Cardiac fibroblast (primary cell): ENCODE data around the gene SMIM20.

Source experiments
- DNase-seq, 2 donors: peaks; one replicate each; pipeline versions ENCODE4 v3.0.0 to v3.0.0-alpha.2; 2010; ENCODE audit warnings: low read depth in 2 of 2
- H3K4me3 ChIP-seq, 2 donors: replicated peaks in 1 of 2; 1 replicate in 1 of 2; 2 replicates in 1 of 2; pipeline ENCODE4 v1.5.1; 2011; ENCODE audit warnings: low read depth in 2 of 2, low read length in 2 of 2, mild to moderate bottlenecking in 2 of 2, moderate library complexity in 1 of 2
- TF ChIP-seq, protein P1 (sequence below): IDR thresholded peaks from one replicate; pipeline ENCODE4 v1.5.1; 2011; ENCODE audit warnings: low read depth, mild to moderate bottlenecking, low read length, inconsistent platforms

Gene SMIM20

GRCh38 chr4:25881193-25881592, 32.8 kb upstream of the SMIM20 start:
- TF ChIP-seq, protein P1, sequence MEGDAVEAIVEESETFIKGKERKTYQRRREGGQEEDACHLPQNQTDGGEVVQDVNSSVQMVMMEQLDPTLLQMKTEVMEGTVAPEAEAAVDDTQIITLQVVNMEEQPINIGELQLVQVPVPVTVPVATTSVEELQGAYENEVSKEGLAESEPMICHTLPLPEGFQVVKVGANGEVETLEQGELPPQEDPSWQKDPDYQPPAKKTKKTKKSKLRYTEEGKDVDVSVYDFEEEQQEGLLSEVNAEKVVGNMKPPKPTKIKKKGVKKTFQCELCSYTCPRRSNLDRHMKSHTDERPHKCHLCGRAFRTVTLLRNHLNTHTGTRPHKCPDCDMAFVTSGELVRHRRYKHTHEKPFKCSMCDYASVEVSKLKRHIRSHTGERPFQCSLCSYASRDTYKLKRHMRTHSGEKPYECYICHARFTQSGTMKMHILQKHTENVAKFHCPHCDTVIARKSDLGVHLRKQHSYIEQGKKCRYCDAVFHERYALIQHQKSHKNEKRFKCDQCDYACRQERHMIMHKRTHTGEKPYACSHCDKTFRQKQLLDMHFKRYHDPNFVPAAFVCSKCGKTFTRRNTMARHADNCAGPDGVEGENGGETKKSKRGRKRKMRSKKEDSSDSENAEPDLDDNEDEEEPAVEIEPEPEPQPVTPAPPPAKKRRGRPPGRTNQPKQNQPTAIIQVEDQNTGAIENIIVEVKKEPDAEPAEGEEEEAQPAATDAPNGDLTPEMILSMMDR = no peak
- H3K4me3 ChIP-seq = no peak overlapping the region
- no peak for DNase-seq

- TF ChIP-seq, protein P1 = no peak
- no peak overlapping the region for H3K4me3 ChIP-seq
- DNase-seq = no peak
Observed at GRCh38 chr4:25882226-25882625, 31.8 kb upstream of the SMIM20 start.

DNA sequence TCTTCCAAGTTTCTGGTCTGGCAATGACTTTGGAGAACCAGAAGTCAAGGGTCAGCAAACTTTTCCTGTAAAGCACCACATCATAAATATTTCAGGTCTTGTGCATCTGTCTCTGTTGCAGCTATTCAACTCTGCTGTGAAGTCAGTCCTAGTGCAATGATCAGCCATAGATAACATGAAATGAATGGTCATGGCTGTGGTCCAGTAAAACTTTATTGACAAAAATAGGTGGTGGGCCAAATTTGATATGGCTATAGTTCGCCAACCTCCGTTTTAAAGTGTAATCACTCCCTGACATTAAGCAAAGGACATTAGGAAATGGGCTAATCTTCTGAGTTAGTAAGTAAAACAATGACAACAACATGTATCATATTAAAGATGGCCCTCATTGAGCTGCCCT, 30.5 kb upstream of the SMIM20 start:
- no peak for DNase-seq
- no peak overlapping the region for H3K4me3 ChIP-seq
- TF ChIP-seq, protein P1 = no peak

- DNase-seq = peak; percentile 51 to 81
- TF ChIP-seq, protein P1 = no peak
Observed at GRCh38 chr4:25884031-25884782, 29.8 kb upstream of the SMIM20 start.

DNA sequence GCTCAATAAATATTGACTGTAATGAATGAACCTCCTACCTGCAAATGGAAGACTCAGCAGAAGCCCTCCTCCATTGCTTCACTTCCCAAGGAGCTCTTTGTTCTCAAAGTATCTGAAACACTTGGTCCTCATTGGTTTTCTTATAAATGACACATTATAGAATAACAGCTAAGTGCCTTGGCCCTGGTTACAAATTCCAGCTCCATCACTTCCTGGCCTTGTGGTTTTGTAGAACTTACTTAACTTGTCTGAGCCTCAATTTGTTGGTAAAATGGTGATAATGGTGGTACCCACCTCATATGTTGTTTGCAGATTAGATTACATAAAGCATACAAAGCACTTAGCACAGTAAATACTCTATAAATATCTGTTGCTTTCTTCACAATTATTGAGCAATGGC, 25.2 kb upstream of the SMIM20 start:
- TF ChIP-seq, protein P1 = no peak
- no peak overlapping the region for H3K4me3 ChIP-seq
- DNase-seq = peak; percentile 32 to 58

More at GRCh38 chr4:25884031-25884782, 29.8 kb upstream of the SMIM20 start:
- H3K4me3 ChIP-seq = no peak overlapping the region

GRCh38 chr4:25889589-25890503, 24.2 kb upstream of the SMIM20 start:
- TF ChIP-seq, protein P1 = no peak
- H3K4me3 ChIP-seq = no peak overlapping the region
- no peak for DNase-seq
